ENCODE measurements around the gene TGFB1I1. TPM values are rescaled to one million over a fixed set of nuclear protein-coding genes. Genes with fewer than 3 reads are reported as not detected.

Gene TGFB1I1
- total and polyA plus RNA-seq, 2 of the 13 experiments (the other 11 are each of a cell fraction or from before 2014, with no cell fraction given): 0.80 to 2.9 TPM

- TF ChIP-seq ZNF34 (CRISPR knock-in tag; IDR thresholded peaks at IDR 0.05; ENCODE audit: borderline replicate concordance) (peak; percentile 81; the same call in 1 of the 2 replicates), TARDBP (CRISPR knock-in tag; IDR thresholded peaks at IDR 0.05) (no peak; the same call in 1 of the 2 replicates), AHR (CRISPR knock-in tag; IDR thresholded peaks at IDR 0.05) (peak; percentile 24; the same call in 1 of the 2 replicates), CENPX (CRISPR knock-in tag; IDR thresholded peaks at IDR 0.05) (no peak), RFXAP (CRISPR knock-in tag; IDR thresholded peaks at IDR 0.05; ENCODE audit: borderline replicate concordance) (no peak; the same call in 1 of the 2 replicates), MXI1 (IDR thresholded peaks at IDR 0.05; ENCODE audit: borderline replicate concordance, low read depth, low read length) (peak; percentile 50; the same call in 1 of the 3 replicates), CC2D1A (CRISPR knock-in tag; IDR thresholded peaks at IDR 0.05) (no peak), TBP (CRISPR knock-in tag; IDR thresholded peaks at IDR 0.05) (peak; percentile 57; the same call in 1 of the 2 replicates), CHD2 (IDR thresholded peaks at IDR 0.05; ENCODE audit: low read depth, low read length) (0 out of 2 replicates have a peak, but pooled peaks have one; percentile 12), EZH2 (conservative IDR thresholded peaks at IDR 0.05; ENCODE audit: low read depth, low read length) (no peak), HMGXB4 (CRISPR knock-in tag; IDR thresholded peaks at IDR 0.05; ENCODE audit: borderline replicate concordance in 1 of 2, low read depth in 1 of 2) (peak; percentile 74 to 89), NCOA2 (CRISPR knock-in tag; IDR thresholded peaks at IDR 0.05) (no peak; the same call in none of the 2 replicates), ATF7-NPFF (CRISPR knock-in tag; IDR thresholded peaks at IDR 0.05; ENCODE audit: low read depth) (peak; percentile 87; the same call in 1 of the 2 replicates), ZNF576 (CRISPR knock-in tag; IDR thresholded peaks at IDR 0.05) (no peak; the same call in 1 of the 2 replicates), ZNF441 (CRISPR knock-in tag; IDR thresholded peaks at IDR 0.05; ENCODE audit: borderline replicate concordance) (peak; percentile 72), MTF1 (CRISPR knock-in tag; IDR thresholded peaks at IDR 0.05) (0 out of 2 replicates have a peak, but pooled peaks have one; percentile 33), FOXK1 (CRISPR knock-in tag; IDR thresholded peaks at IDR 0.05; ENCODE audit: borderline replicate concordance, low read depth) (peak; percentile 51), ZSCAN30 (CRISPR knock-in tag; IDR thresholded peaks at IDR 0.05) (peak; percentile 19; the same call in 1 of the 2 replicates), ZNF343 (CRISPR knock-in tag; IDR thresholded peaks at IDR 0.05) (peak; percentile 83), TMF1 (CRISPR knock-in tag; IDR thresholded peaks at IDR 0.05; ENCODE audit: low read depth) (peak; percentile 69; the same call in 1 of the 2 replicates), EEA1 (CRISPR knock-in tag; IDR thresholded peaks at IDR 0.05; ENCODE audit: borderline replicate concordance) (0 out of 2 replicates have a peak, but pooled peaks have one; percentile 70), ZNF207 (IDR thresholded peaks at IDR 0.05; ENCODE audit: borderline replicate concordance) (no peak), NR2F2 (IDR thresholded peaks at IDR 0.05; ENCODE audit: borderline replicate concordance, low read depth) (peak; percentile 65; the same call in 1 of the 2 replicates)
- TF ChIP-seq, protein P1, sequence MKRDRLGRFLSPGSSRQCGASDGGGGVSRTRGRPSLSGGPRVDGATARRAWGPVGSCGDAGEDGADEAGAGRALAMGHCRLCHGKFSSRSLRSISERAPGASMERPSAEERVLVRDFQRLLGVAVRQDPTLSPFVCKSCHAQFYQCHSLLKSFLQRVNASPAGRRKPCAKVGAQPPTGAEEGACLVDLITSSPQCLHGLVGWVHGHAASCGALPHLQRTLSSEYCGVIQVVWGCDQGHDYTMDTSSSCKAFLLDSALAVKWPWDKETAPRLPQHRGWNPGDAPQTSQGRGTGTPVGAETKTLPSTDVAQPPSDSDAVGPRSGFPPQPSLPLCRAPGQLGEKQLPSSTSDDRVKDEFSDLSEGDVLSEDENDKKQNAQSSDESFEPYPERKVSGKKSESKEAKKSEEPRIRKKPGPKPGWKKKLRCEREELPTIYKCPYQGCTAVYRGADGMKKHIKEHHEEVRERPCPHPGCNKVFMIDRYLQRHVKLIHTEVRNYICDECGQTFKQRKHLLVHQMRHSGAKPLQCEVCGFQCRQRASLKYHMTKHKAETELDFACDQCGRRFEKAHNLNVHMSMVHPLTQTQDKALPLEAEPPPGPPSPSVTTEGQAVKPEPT (CRISPR knock-in tag; IDR thresholded peaks at IDR 0.05; ENCODE audit: low read depth): peak; percentile 22; the same call in 1 of the 2 replicates
- TF ChIP-seq, protein P2, sequence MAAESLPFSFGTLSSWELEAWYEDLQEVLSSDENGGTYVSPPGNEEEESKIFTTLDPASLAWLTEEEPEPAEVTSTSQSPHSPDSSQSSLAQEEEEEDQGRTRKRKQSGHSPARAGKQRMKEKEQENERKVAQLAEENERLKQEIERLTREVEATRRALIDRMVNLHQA (CRISPR knock-in tag; IDR thresholded peaks at IDR 0.05): no peak
Observed at GRCh38 chr16:31477220-31478216, 5.6 kb downstream of the TGFB1I1 start (continued).
